Uterus (tissue), 4 donors: ENCODE data around the gene AK1. TPM values are rescaled to one million over a fixed set of nuclear protein-coding genes. Genes with fewer than 3 reads are reported as not detected.

Experiments used
- DNase-seq, 2 donors: peaks; one replicate each; pipeline ENCODE4 v3.0.0-alpha.2; 2019 to 2020
- H3K27ac ChIP-seq, 2 donors: fragments of 200-600 bp; sonication (generic); 1 replicate in 1 of 2; 2 replicates in 1 of 2; pipeline ENCODE4 v1.5.1; 2016 to 2018
- H3K27me3 ChIP-seq, 2 donors: fragments of 200-600 bp; sonication (generic); one replicate each; pipeline ENCODE4 v1.5.1; 2018 to 2019; ENCODE audit warnings: control low read depth in 1 of 2
- H3K36me3 ChIP-seq, 2 donors: fragments of 200-600 bp; sonication (generic); one replicate each; pipeline ENCODE4 v1.5.1; 2019; ENCODE audit warnings: control low read depth in 1 of 2
- H3K4me1 ChIP-seq, 2 donors: fragments of 200-600 bp; sonication (generic); one replicate each; pipeline ENCODE4 v1.5.1; 2018 to 2019; ENCODE audit warnings: control low read depth in 1 of 2
- H3K4me3 ChIP-seq, 2 donors: fragments of 200-600 bp; sonication (generic); 1 replicate in 1 of 2; 2 replicates in 1 of 2; pipeline ENCODE4 v1.5.1; 2018 to 2019; ENCODE audit warnings: mild to moderate bottlenecking in 1 of 2
- H3K9me3 ChIP-seq, 2 donors: fragments of 200-600 bp; sonication (generic); one replicate each; pipeline ENCODE4 v1.5.1; 2019; ENCODE audit warnings: control low read depth in 1 of 2
- POLR2A ChIP-seq, 2 donors: fragments of 450-650 bp; IDR thresholded peaks; one replicate each; pipeline ENCODE4 v1.6.1; 2016; ENCODE audit warnings: antibody characterized with exemption in 2 of 2, mild to moderate bottlenecking in 1 of 2, moderate library complexity in 1 of 2
- intact Hi-C: fragments of 100-400 bp; cut with DNase I; formaldehyde crosslinking; loops from one replicate; pipeline ENCODE4 v1.15.1; 2023; ENCODE audit warnings: low total_unique reads
- total RNA-seq, 4 donors: library from RNA; depleted of rRNA in 3 of 4; stranded (reverse); fragments of >200 nt in 3 of 4; gene quantifications; one replicate each; pipeline versions ENCODE4 v1.1.0 to v1.2.4, GENCODE V29; 2014 to 2023
- TF ChIP-seq, protein P1 (sequence below), 4 experiments: fragments of 200-600 bp in 2 of 4; fragments of 450-650 bp in 2 of 4; sonication (generic) in 2 of 4; IDR thresholded peaks; one replicate each; pipeline ENCODE4 v1.5.1; 2016 to 2019; ENCODE audit warnings: antibody characterized with exemption in 4 of 4, mild to moderate bottlenecking in 2 of 4, moderate library complexity in 1 of 4
- donor health status: DM: yes; HTN: yes; CAD: no.

AK1 gene
- total RNA-seq, 4 donors from 2014 or later: 6.1 to 54.3 (median 15.7) TPM

- DNase-seq: no peak
- intact Hi-C loops: no loop called here
- Histone ChIP-seq H3K9me3 (no peaks in the 10 kb centered on the region), H3K36me3 (no peaks in the 10 kb centered on the region), H3K27me3 (no peaks in the 10 kb centered on the region), H3K27ac (no peak overlapping the region), H3K4me1 (peaks cover 0 to 5% of the 10 kb centered on the region in 2 donors), H3K4me3 (no peak overlapping the region)
- TF ChIP-seq, protein P1, sequence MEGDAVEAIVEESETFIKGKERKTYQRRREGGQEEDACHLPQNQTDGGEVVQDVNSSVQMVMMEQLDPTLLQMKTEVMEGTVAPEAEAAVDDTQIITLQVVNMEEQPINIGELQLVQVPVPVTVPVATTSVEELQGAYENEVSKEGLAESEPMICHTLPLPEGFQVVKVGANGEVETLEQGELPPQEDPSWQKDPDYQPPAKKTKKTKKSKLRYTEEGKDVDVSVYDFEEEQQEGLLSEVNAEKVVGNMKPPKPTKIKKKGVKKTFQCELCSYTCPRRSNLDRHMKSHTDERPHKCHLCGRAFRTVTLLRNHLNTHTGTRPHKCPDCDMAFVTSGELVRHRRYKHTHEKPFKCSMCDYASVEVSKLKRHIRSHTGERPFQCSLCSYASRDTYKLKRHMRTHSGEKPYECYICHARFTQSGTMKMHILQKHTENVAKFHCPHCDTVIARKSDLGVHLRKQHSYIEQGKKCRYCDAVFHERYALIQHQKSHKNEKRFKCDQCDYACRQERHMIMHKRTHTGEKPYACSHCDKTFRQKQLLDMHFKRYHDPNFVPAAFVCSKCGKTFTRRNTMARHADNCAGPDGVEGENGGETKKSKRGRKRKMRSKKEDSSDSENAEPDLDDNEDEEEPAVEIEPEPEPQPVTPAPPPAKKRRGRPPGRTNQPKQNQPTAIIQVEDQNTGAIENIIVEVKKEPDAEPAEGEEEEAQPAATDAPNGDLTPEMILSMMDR (IDR thresholded peaks at IDR 0.05): no peak
- TF ChIP-seq POLR2A (IDR thresholded peaks at IDR 0.05): no peak
Observed at GRCh38 chr9:127887792-127888191, 10.3 kb upstream of the AK1 start.

DNA sequence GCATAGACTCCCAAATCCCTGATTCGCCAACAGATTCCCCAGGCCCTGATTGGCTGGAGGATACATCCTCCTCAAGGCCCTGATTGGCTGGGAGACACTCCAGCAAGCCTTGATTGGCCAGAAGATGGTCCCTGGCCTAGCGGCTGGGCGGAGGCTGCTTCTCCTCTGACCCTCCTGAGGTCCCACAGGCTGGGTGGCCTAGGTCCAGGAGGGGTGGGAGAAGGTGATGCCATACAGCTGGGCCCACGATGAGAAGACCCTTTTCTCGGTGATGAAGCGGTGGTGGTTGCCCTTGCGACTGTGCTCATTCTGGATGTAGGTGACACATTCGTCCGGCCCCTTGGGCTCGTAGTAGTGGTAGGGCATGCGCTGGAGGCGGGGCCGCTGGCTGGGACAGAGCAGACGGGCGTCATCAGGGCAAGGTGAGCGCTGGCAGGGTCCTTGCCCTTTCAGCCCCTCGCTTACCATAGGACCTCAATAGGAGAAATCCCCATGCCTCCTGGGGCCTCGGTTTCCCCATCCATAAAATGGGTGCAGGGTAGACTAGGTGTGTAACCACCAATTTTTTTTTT lies 9.0 kb upstream of the AK1 start:
- Histone ChIP-seq H3K4me1 (peaks cover 0 to 5% of the 10 kb centered on the region in 2 donors), H3K36me3 (no peaks in the 10 kb centered on the region), H3K4me3 (no peak overlapping the region), H3K27me3 (no peaks in the 10 kb centered on the region), H3K9me3 (no peaks in the 10 kb centered on the region), H3K27ac (no peak overlapping the region)
- TF ChIP-seq, protein P1 (IDR thresholded peaks at IDR 0.05): no peak
- no peak for TF ChIP-seq POLR2A (IDR thresholded peaks at IDR 0.05)
- intact Hi-C loops: no loop called here
- DNase-seq: peak in 1 of 2 donors; percentile 13

DNA sequence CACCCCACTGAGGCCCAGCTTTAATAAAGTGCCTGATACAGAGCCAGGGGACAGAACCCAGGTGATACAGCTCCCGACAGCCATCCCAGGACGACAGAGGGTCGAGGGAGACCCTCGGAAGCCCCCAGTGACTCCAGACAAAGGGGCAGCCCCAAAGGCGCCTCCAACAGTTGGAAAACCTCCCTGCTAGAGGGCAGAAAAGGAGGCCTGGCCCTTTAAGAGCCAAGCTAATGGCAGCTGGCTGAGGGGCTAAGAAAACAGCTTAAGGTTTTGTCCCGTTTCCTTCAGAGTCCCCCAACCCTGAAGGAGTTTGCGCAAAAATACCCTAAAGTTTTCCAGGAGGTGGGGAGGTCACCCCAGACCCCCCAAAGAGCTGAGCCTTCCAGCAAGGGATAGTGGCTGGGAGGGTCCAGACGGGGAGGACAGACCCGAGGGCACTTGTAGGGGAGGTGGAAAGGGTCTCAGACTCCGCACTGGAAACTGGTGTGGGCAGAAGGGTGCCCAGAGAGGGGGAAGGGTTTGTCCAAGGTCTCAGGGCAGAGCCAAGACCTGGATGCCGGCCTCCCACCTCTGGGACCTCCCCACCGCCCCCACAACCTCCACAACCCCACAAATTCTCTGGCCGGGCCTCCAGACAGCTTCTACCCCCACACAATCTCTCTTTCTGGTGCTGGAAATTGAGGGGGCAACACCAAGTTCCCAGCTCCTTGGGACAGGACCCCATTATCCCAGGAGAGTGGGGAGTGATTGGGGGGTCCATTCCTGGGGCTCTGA lies 8.2 kb upstream of the AK1 start:
- Histone ChIP-seq H3K4me1 (peaks cover 0 to 5% of the 10 kb centered on the region in 2 donors), H3K27me3 (no peaks in the 10 kb centered on the region), H3K36me3 (no peaks in the 10 kb centered on the region), H3K27ac (peak overlapping the region in 1 of 2 donors; percentile 23), H3K9me3 (no peaks in the 10 kb centered on the region), H3K4me3 (no peak overlapping the region)
- TF ChIP-seq, protein P1 (IDR thresholded peaks at IDR 0.05): no peak
- TF ChIP-seq POLR2A (IDR thresholded peaks at IDR 0.05): no peak
- intact Hi-C loops: no loop called here
- peak in 1 of 2 donors; percentile 15 for DNase-seq

- intact Hi-C loops: no loop called here
- no peak overlapping the region for H3K4me3 ChIP-seq
- DNase-seq: peak in 1 of 2 donors; percentile 13
- peak overlapping the region in 1 of 2 donors; percentile 23 for H3K27ac ChIP-seq
- no peaks in the 10 kb centered on the region for H3K9me3 ChIP-seq
- no peak for TF ChIP-seq POLR2A (IDR thresholded peaks at IDR 0.05)
- TF ChIP-seq, protein P1 (IDR thresholded peaks at IDR 0.05): no peak
- peaks cover 0 to 5% of the 10 kb centered on the region in 2 donors for H3K4me1 ChIP-seq
- H3K36me3 ChIP-seq: no peaks in the 10 kb centered on the region
- H3K27me3 ChIP-seq: no peaks in the 10 kb centered on the region
Observed at GRCh38 chr9:127884976-127885490, 7.6 kb upstream of the AK1 start.

- Histone ChIP-seq H3K27me3 (no peaks in the 10 kb centered on the region), H3K9me3 (no peaks in the 10 kb centered on the region), H3K27ac (peak overlapping the region in 1 of 2 donors; percentile 23), H3K4me1 (peaks cover 0 to 5% of the 10 kb centered on the region in 2 donors), H3K4me3 (no peak overlapping the region), H3K36me3 (no peaks in the 10 kb centered on the region)
- no peak for TF ChIP-seq POLR2A (IDR thresholded peaks at IDR 0.05)
- TF ChIP-seq, protein P1 (IDR thresholded peaks at IDR 0.05): no peak
- DNase-seq: peak in 1 of 2 donors; percentile 36
- intact Hi-C loops: no loop called here
Observed at GRCh38 chr9:127884427-127884911, 7.0 kb upstream of the AK1 start.
